GM12891 (cell line): Measurements from ENCODE around the gene SPAG9.

ENCODE experiments used
- POLR2A ChIP-seq: IDR thresholded peaks from 2 replicates; pipeline ENCODE4 v1.6.1; 2011; ENCODE audit warnings: low read depth, low read length, control low read depth
- POLR2AphosphoS5 ChIP-seq: IDR thresholded peaks from 2 replicates; pipeline ENCODE4 v1.6.1; 2011; ENCODE audit warnings: low read depth, low read length, control low read depth
- POU2F2 ChIP-seq: IDR thresholded peaks from 2 replicates; pipeline ENCODE4 v1.6.1; 2011; ENCODE audit warnings: low read depth, mild to moderate bottlenecking, control low read depth, low read length, moderate library complexity
- SPI1 ChIP-seq: IDR thresholded peaks from 2 replicates; pipeline ENCODE4 v1.6.1; 2011; ENCODE audit warnings: low read depth, low read length, control low read depth
- TAF1 ChIP-seq: IDR thresholded peaks from 2 replicates; pipeline ENCODE4 v1.6.1; 2011; ENCODE audit warnings: low read depth, low read length, control low read depth

- TF ChIP-seq POLR2AphosphoS5 (no peak), POLR2A (no peak), SPI1 (no peak), TAF1 (no peak), POU2F2 (no peak)
These were observed 75.0 kb downstream of the SPAG9 start for GRCh38 chr17:51045621-51046020.
